HCT116 (cell line): ENCODE data around the gene ACACB. TPM values are rescaled to one million over a fixed set of nuclear protein-coding genes. Genes with fewer than 3 reads are reported as not detected.

Experiments
- ATAC-seq: fragments of 200-7000 bp; cut with Tn5 transposase; 2 replicates; pipeline ENCODE4 v1.9.1; 2020; ENCODE audit warnings: mild to moderate bottlenecking, moderate library complexity
- BruUV-seq: library from RNA; stranded (reverse); fragments of 400-500 nt; replicated peaks from 2 replicates; lab custom pipeline; 2021; lab: Mats Ljungman, UMichigan
- CTCF ChIA-PET: fragments of 300-600 bp; sonication (Branson Sonifier 250); formaldehyde crosslinking; loops from one replicate; lab custom pipeline; 2021; ENCODE audit warnings: antibody characterized with exemption; lab: Charles Lee
- POLR2A ChIA-PET: fragments of 300-600, 350-600 bp; sonication (Branson Sonifier 250); formaldehyde crosslinking; loops from one replicate; lab custom pipeline; 2021; ENCODE audit warnings: antibody characterized with exemption; lab: Charles Lee
- RAD21 ChIA-PET, 2 experiments: fragments of 300-600 bp; sonication (Branson Sonifier 250); formaldehyde crosslinking; loops; one replicate each; lab custom pipeline; 2023; ENCODE audit warnings: low total read pairs in 2 of 2; ENCODE audit not compliant: uncharacterized antibody in 2 of 2, unreplicated experiment in 2 of 2, low non-redundant PET in 1 of 2; lab: Charles Lee
- DNase-seq: peaks from one replicate; pipeline ENCODE4 v3.0.0-alpha.2; 2010; ENCODE audit warnings: low read depth, low spot score
- H2AFZ ChIP-seq: fragments of 200-600 bp; shearing (Covaris generic), sonication (generic); 2 replicates; pipeline ENCODE4 v1.6.1; 2017; ENCODE audit warnings: low read depth, mixed run types, mixed read lengths, antibody characterized with exemption, low read length; ENCODE audit not compliant: poor library complexity, severe bottlenecking
- H3K27ac ChIP-seq: 2 replicates; pipeline ENCODE4 v1.5.1; 2012; ENCODE audit warnings: low read depth, low read length
- H3K27me3 ChIP-seq: fragments of 200-600 bp; sonication (generic); 2 replicates; pipeline ENCODE4 v1.6.1; 2016; ENCODE audit warnings: mixed run types, low read length, mixed read lengths; ENCODE audit not compliant: insufficient read depth
- H3K36me3 ChIP-seq, 2 experiments: fragments of 200-500 bp in 1 of 2; fragments of 200-600 bp in 1 of 2; sonication (Bioruptor generic) in 1 of 2; sonication (generic) in 1 of 2; 2 replicates each; pipeline versions ENCODE4 v1.5.1 to v1.6.1; 2014 to 2016; ENCODE audit warnings: low read length in 2 of 2, inconsistent platforms in 1 of 2, mixed read lengths in 1 of 2, mixed run types in 1 of 2; ENCODE audit not compliant: insufficient read depth in 2 of 2, control insufficient read depth in 1 of 2
- H3K4me1 ChIP-seq, 2 experiments: fragments of 200-600 bp in 1 of 2; sonication (generic) in 1 of 2; 2 replicates each; pipeline versions ENCODE4 v1.5.1 to v1.6.1; 2012 to 2017; ENCODE audit warnings: low read length in 2 of 2, inconsistent platforms in 1 of 2, mild to moderate bottlenecking in 1 of 2, mixed read lengths in 1 of 2, mixed run types in 1 of 2, moderate library complexity in 1 of 2; ENCODE audit not compliant: insufficient read depth in 2 of 2, control insufficient read depth in 1 of 2
- H3K4me2 ChIP-seq: fragments of 200-600 bp; sonication (generic); 2 replicates; pipeline ENCODE4 v1.6.1; 2017; ENCODE audit warnings: mixed run types, low read length, mixed read lengths
- H3K4me3 ChIP-seq, 2 experiments: fragments of 200-600 bp in 1 of 2; sonication (generic) in 1 of 2; replicated peaks in 1 of 2; 2 replicates each; pipeline ENCODE4 v1.5.1; 2011 to 2016; ENCODE audit warnings: low read length in 2 of 2, control low read depth in 1 of 2, low read depth in 1 of 2, mild to moderate bottlenecking in 1 of 2, mixed read lengths in 1 of 2, mixed run types in 1 of 2
- H3K79me2 ChIP-seq: fragments of 200-600 bp; sonication (generic); 2 replicates; pipeline ENCODE4 v1.6.1; 2017; ENCODE audit warnings: mild to moderate bottlenecking, mixed run types, low read length, moderate library complexity, mixed read lengths; ENCODE audit not compliant: insufficient read depth
- H3K9ac ChIP-seq: fragments of 200-600 bp; sonication (generic); 2 replicates; pipeline ENCODE4 v1.6.1; 2016; ENCODE audit warnings: low read length, mixed read lengths
- H3K9me2 ChIP-seq: fragments of 200-600 bp; sonication (generic), shearing (Covaris generic); 2 replicates; pipeline ENCODE4 v1.6.1; 2017; ENCODE audit warnings: mixed run types, mild to moderate bottlenecking, moderate library complexity; ENCODE audit not compliant: insufficient read depth
- H3K9me3 ChIP-seq, 2 experiments: fragments of 200-500 bp in 1 of 2; fragments of 200-600 bp in 1 of 2; sonication (Bioruptor generic) in 1 of 2; sonication (generic) in 1 of 2; 2 replicates each; pipeline ENCODE4 v1.6.1; 2014 to 2017; ENCODE audit warnings: low read length in 2 of 2, mixed read lengths in 2 of 2, inconsistent platforms in 1 of 2, low read depth in 1 of 2, mild to moderate bottlenecking in 1 of 2, mixed run types in 1 of 2, moderate library complexity in 1 of 2; ENCODE audit not compliant: control insufficient read depth in 1 of 2, insufficient read depth in 1 of 2
- H4K20me1 ChIP-seq: fragments of 200-600 bp; sonication (generic), shearing (Covaris generic); 2 replicates; pipeline ENCODE4 v1.6.1; 2017; ENCODE audit warnings: mixed run types, mild to moderate bottlenecking, moderate library complexity; ENCODE audit not compliant: insufficient read depth
- CEBPB ChIP-seq: IDR thresholded peaks from 2 replicates; pipeline ENCODE4 v1.6.1; 2012; ENCODE audit warnings: low read depth
- ELF1 ChIP-seq: IDR thresholded peaks from 2 replicates; pipeline ENCODE4 v1.6.1; 2012; ENCODE audit warnings: low read depth, borderline replicate concordance
- JUND ChIP-seq: IDR thresholded peaks from 2 replicates; pipeline ENCODE4 v1.6.1; 2012
- SIN3A ChIP-seq: IDR thresholded peaks from 2 replicates; pipeline ENCODE4 v1.6.1; 2012; ENCODE audit warnings: low read depth
- TCF7L2 ChIP-seq: IDR thresholded peaks from 2 replicates; pipeline ENCODE4 v1.7.0; 2011; ENCODE audit warnings: borderline replicate concordance, inconsistent platforms; ENCODE audit not compliant: insufficient read depth, insufficient read length; ENCODE audit errors: extremely low read depth
- ZFX ChIP-seq: fragments of 450-650 bp; IDR thresholded peaks from 2 replicates; pipeline ENCODE4 v1.6.1; 2017
- ZNF274 ChIP-seq: fragments of 200-500 bp; sonication (Bioruptor generic); IDR thresholded peaks from 2 replicates; pipeline ENCODE4 v1.6.1; 2014; ENCODE audit warnings: mild to moderate bottlenecking, low read depth, low read length, inconsistent platforms
- intact Hi-C: fragments of 100-400 bp; cut with micrococcal nuclease; formaldehyde crosslinking; loops from 2 replicates; pipeline ENCODE4 v1.10.0; 2022
- total RNA-seq: library from RNA; stranded (reverse); gene quantifications from one replicate; pipeline ENCODE4 v1.2.1, GENCODE V29; 2021; ENCODE audit not compliant: unreplicated experiment
- TF ChIP-seq, protein P1 (sequence below): IDR thresholded peaks from 2 replicates; pipeline ENCODE4 v1.6.1; 2012

ACACB gene
- total RNA-seq, 1 experiment from 2014 or later = 11.1 TPM

DNA sequence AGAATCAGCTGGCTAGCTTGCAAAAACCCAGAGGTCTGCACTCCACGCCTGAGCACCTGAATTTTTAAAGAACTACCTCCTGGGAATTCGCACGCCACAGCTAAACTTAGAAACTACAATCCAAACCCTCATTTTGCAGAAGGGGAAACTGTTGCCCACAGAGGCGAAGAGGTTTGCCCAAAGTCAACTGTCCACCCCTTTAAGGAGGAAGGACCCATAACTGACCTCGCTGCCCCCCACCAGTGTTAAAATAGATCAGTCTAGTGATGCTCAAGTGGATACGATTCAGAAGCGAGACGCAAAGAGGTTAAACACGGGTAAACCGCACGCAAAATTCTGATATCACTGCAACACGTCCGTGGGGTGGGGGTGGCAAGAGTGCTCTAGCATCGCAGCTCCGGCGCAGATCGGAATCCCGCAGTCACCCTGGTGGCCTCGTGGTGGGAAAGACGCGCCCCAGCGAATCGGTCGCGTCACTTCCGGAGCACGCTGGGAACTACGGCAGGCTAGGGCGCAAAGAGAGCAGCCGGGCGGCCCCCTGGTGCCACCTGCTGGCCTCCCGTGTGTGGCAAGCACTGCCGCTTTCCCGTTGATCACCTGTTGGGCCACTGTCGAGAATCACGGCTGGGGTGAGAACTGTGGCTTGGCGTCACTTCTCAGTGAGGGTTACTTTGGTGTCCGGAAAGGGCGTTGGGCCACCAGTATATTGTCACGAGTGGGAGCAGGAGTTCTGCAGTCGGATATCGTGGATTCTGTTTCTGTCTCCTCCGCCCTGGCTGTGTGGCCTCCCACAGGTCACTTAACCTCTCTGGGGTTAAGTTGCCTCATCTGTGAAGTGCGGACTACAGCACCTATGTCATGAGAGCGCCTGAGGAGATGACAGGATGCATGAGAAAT lies 23.1 kb upstream of the ACACB start, which contains the start of gene ALKBH2 (continued):
- TF ChIP-seq ZNF274 (no peak), JUND (no peak), SIN3A (peak; percentile 83; the same call in 1 of the 2 replicates), ELF1 (no peak), ZFX (no peak)
- TF ChIP-seq, protein P1, sequence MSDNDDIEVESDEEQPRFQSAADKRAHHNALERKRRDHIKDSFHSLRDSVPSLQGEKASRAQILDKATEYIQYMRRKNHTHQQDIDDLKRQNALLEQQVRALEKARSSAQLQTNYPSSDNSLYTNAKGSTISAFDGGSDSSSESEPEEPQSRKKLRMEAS = peak; percentile 100
- TF ChIP-seq, all 23 proteins: peak for 11

DNA sequence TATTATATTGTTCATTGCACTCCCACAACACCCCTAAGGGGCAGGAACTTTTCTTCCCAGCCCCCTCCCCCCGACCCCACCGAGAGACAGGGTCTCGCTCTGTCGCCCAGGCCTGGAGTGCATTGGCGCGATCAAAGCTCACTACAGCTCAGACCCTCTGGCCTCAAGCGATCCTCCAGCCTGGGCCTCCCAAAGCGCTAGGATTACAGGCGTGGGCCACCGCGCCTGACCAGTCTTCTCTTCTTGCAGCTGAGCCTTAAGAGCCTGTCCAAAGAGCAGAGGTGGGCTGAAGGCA lies 19.3 kb upstream of the ACACB start:
- Histone ChIP-seq H3K79me2 (peaks cover 49% of the 10 kb centered on the region), H3K4me1 (peaks cover 10 to 37% of the 10 kb centered on the region in 2 experiments; a peak in 3 of 4 replicates), H3K4me2 (peak overlapping the region; percentile 86), H3K27me3 (no peaks in the 10 kb centered on the region), H3K9ac (peak overlapping the region; percentile 81), H3K9me2 (no peaks in the 10 kb centered on the region), H2AFZ (peak overlapping the region; percentile 20), H3K4me3 (peak overlapping the region; percentile 72 to 79), H3K27ac (peak overlapping the region; percentile 71), H3K9me3 (no peaks in the 10 kb centered on the region), H3K36me3 (peaks cover 4 to 23% of the 10 kb centered on the region in 2 experiments; a peak in 1 of 4 replicates), H4K20me1 (no peaks in the 10 kb centered on the region)
- ChIA-PET POLR2A (interaction anchor here (0.6 kb wide), 1 partner anchor 265 kb away, joined by 4 read pairs; no protein-coding TSS in a partner anchor), RAD21 (no interaction called here), CTCF (no interaction called here)
- intact Hi-C loops = loop anchor here (10.0 kb wide), 3 partner anchors 142 to 292 kb away; no protein-coding TSS in a partner anchor
- no TSS peak for BruUV-seq
- TF ChIP-seq CEBPB (no peak), TCF7L2 (peak; percentile 4)
- ATAC-seq (no peak), DNase-seq (no peak)
